Ovary (tissue), 9 donors: ENCODE measurements around the gene AMBP. TPM values are rescaled to one million over a fixed set of nuclear protein-coding genes. Genes with fewer than 3 reads are reported as not detected.
A peak's percentile ranks its signal among the peaks of the same experiment; 100 is the strongest.
"Not testable (repeated sequence)": the region's sequence is repeated elsewhere in the genome, so short reads cannot be mapped to it uniquely, and the experiment has no call there.

Source experiments
- DNase-seq, 5 donors: peaks; one replicate each; pipeline ENCODE4 v3.0.0-alpha.2; 2019 to 2020
- H3K27ac ChIP-seq, 2 donors: fragments of 200-600 bp; one replicate each; pipeline versions ENCODE4 v1.5.1 to v1.8.0; 2019 to 2022
- H3K27me3 ChIP-seq: fragments of 200-600 bp; one replicate; pipeline ENCODE4 v1.8.0; 2022
- H3K36me3 ChIP-seq: fragments of 200-600 bp; sonication (generic); one replicate; pipeline ENCODE4 v1.5.1; 2019
- H3K4me1 ChIP-seq: one replicate; pipeline ENCODE4 v1.8.1; 2013; ENCODE audit warnings: mild to moderate bottlenecking, moderate library complexity; ENCODE audit not compliant: insufficient read depth
- H3K4me3 ChIP-seq: fragments of 200-600 bp; sonication (generic); one replicate; pipeline ENCODE4 v1.5.1; 2017
- H3K9me3 ChIP-seq, 2 donors: fragments of 200-600 bp in 1 of 2; sonication (generic) in 1 of 2; one replicate each; pipeline versions ENCODE4 v1.5.1 to v1.8.1; 2013 to 2019; ENCODE audit warnings: mild to moderate bottlenecking in 1 of 2, moderate library complexity in 1 of 2
- EP300 ChIP-seq: sonication (generic); formaldehyde crosslinking; IDR thresholded peaks from one replicate; pipeline ENCODE4 v1.6.1; 2017; ENCODE audit warnings: antibody characterized with exemption
- POLR2A ChIP-seq: fragments of 450-650 bp; IDR thresholded peaks from one replicate; pipeline ENCODE4 v1.6.1; 2017; ENCODE audit warnings: antibody characterized with exemption, mild to moderate bottlenecking, moderate library complexity
- WGBS, 3 donors: extraction: QIAGEN DNeasy Blood & Tissue Kit in 1 of 3; methylation state at CpG; one replicate each; pipeline versions ENCODE4 v1.1.5 to v1.1.7; 2013 to 2017; 5-methylcytosine and 5-hydroxymethylcytosine counted together
- intact Hi-C, 4 donors: fragments of 100-400 bp; cut with DNase I; formaldehyde crosslinking; loops; one replicate each; pipeline versions ENCODE4 v1.11.0 to v1.15.1; 2022 to 2023
- polyA plus RNA-seq, 2 donors: library from polyadenylated mRNA; stranded (reverse); fragments of 200-250 nt in 1 of 2; fragments of 350-450 nt in 1 of 2; fragmentation: Illumina TruSeq in 1 of 2; extraction: RNeasy Lipid Tissue Mini Kit (QIAGEN cat#74804) in 1 of 2; gene quantifications; one replicate each; pipeline ENCODE4 v1.2.3, GENCODE V29; 2013 to 2014
- total RNA-seq, 7 donors: library from RNA; depleted of rRNA in 2 of 7; stranded (reverse); fragments of >200 nt in 2 of 7; fragmentation: NEBNext Ultra II Directional in 3 of 7; extraction: Animal tissue kit (Norgen Biotek cat#: 25700) in 3 of 7; gene quantifications; one replicate each; pipeline versions ENCODE4 v1.1.0 to v1.2.4, GENCODE V29; 2016 to 2023
- TF ChIP-seq, protein P1 (sequence below), 3 donors: fragments of 450-650 bp in 2 of 3; fragments of 200-600 bp in 1 of 3; IDR thresholded peaks; one replicate each; pipeline versions ENCODE4 v1.5.1 to v1.8.0; 2016 to 2022; ENCODE audit warnings: antibody characterized with exemption in 3 of 3, mild to moderate bottlenecking in 1 of 3
- donor health status: DM: no; HTN: no; CAD: no; lungs with moderate emphysema.
- donor health status: DM: no; HTN: no; CAD: no.
- donor health status: Bipolar disorder and iron deficiency.
- donor health status: DM: yes; HTN: yes; CAD: no.
- donor health status: DM: no; HTN: no; CAD: no.
- donor health status: DM: yes; HTN: yes; CAD: no.

Gene AMBP
- total and polyA plus RNA-seq, 9 donors: 0.15 to 3.9 (median 0.62) TPM; not detected in 3

DNA sequence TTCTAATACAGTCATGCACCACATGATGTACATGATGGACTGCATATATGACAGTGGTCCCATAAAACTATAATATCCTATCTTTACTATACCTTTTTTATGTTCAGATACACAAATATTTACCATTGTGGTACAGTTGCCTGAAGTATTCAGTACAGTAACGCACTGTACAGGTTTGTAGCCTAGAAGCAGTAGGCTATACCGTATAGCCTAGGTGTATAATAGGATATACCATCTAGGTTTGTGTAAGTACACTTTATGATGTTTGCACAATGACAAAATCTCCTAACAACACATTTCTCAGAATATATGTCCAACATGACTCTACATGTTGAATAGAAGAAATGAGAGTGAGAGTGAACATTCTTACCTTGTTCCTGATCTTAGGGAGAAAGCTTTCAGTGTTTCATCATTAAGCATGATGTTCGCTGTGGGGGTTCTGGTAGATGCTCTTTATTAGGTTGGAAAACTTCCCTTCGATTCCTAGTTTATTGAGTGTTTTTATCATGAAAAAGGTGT lies 31.8 kb downstream of the AMBP start:
- H3K4me3 ChIP-seq: no peak overlapping the region
- TF ChIP-seq EP300 (no peak), POLR2A (no peak)
- TF ChIP-seq, protein P1, sequence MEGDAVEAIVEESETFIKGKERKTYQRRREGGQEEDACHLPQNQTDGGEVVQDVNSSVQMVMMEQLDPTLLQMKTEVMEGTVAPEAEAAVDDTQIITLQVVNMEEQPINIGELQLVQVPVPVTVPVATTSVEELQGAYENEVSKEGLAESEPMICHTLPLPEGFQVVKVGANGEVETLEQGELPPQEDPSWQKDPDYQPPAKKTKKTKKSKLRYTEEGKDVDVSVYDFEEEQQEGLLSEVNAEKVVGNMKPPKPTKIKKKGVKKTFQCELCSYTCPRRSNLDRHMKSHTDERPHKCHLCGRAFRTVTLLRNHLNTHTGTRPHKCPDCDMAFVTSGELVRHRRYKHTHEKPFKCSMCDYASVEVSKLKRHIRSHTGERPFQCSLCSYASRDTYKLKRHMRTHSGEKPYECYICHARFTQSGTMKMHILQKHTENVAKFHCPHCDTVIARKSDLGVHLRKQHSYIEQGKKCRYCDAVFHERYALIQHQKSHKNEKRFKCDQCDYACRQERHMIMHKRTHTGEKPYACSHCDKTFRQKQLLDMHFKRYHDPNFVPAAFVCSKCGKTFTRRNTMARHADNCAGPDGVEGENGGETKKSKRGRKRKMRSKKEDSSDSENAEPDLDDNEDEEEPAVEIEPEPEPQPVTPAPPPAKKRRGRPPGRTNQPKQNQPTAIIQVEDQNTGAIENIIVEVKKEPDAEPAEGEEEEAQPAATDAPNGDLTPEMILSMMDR (IDR thresholded peaks at IDR 0.05): no peak
- no peaks in the 10 kb centered on the region for H3K27me3 ChIP-seq
- H3K9me3 ChIP-seq: no peaks in the 10 kb centered on the region
- H3K27ac ChIP-seq: no peak overlapping the region
- no peak for DNase-seq
- 97% methylated on average over 4 of the region's 4 CpGs for WGBS, 3 donors
- intact Hi-C loops: no loop called here
- H3K4me1 ChIP-seq: no peaks in the 10 kb centered on the region
- H3K36me3 ChIP-seq: no peaks in the 10 kb centered on the region

- H3K27me3 ChIP-seq, H3K4me1 ChIP-seq, H3K9me3 ChIP-seq, DNase-seq, H3K36me3 ChIP-seq, intact Hi-C loops, H3K4me3 ChIP-seq, H3K27ac ChIP-seq: not testable (repeated sequence)
Observed at GRCh38 chr9:114043660-114044059, 34.4 kb downstream of the AMBP start.

DNA sequence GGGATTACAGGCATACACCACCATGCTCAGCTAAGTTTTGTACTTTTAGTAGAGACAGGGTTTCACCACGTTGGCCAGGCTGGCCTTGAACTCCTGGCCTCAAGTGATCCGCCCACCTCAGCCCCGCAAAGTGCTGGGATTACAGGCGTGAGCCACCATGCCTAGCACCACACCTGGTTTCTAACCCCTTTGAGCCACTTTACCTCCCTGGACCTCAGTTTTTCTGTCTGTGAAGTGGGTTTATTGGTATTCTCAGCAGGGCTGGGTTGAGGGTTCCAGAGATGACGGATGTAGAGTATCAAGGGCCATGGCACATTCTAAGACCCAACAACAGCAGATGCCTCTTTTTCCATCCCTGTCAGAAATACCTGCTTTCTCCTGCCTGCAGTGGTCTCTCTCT lies 38.6 kb downstream of the AMBP start:
- Histone ChIP-seq H3K27me3 (no peaks in the 10 kb centered on the region), H3K9me3 (no peaks in the 10 kb centered on the region), H3K4me3 (no peak overlapping the region), H3K4me1 (no peaks in the 10 kb centered on the region), H3K36me3 (no peaks in the 10 kb centered on the region), H3K27ac (no peak overlapping the region)
- TF ChIP-seq EP300 (no peak), POLR2A (no peak)
- TF ChIP-seq, protein P1 (IDR thresholded peaks at IDR 0.05): no peak
- 68 to 80% (median 68%) methylated on average over 5 of the region's 5 CpGs for WGBS, 3 donors
- peak in 1 of 5 donors; percentile 1 for DNase-seq
- intact Hi-C loops: loop anchor here in 1 of 4 donors (10.0 kb wide), 1 partner anchor 295 kb away; no protein-coding TSS in a partner anchor

- H3K4me1 ChIP-seq: no peaks in the 10 kb centered on the region
- no peaks in the 10 kb centered on the region for H3K9me3 ChIP-seq
- TF ChIP-seq POLR2A (no peak), EP300 (no peak)
- TF ChIP-seq, protein P1 (IDR thresholded peaks at IDR 0.05): no peak
- intact Hi-C loops: loop anchor here in 1 of 4 donors (10.0 kb wide), 1 partner anchor 294 kb away; no protein-coding TSS in a partner anchor
- H3K27me3 ChIP-seq: no peaks in the 10 kb centered on the region
- no peak overlapping the region for H3K4me3 ChIP-seq
- H3K36me3 ChIP-seq: no peaks in the 10 kb centered on the region
- 86 to 95% (median 91%) methylated on average over 13 of the region's 13 CpGs for WGBS, 3 donors
- no peak overlapping the region for H3K27ac ChIP-seq
- peak in 1 of 5 donors; percentile 3 for DNase-seq
Observed at GRCh38 chr9:114038724-114039313, 39.3 kb downstream of the AMBP start.

DNA sequence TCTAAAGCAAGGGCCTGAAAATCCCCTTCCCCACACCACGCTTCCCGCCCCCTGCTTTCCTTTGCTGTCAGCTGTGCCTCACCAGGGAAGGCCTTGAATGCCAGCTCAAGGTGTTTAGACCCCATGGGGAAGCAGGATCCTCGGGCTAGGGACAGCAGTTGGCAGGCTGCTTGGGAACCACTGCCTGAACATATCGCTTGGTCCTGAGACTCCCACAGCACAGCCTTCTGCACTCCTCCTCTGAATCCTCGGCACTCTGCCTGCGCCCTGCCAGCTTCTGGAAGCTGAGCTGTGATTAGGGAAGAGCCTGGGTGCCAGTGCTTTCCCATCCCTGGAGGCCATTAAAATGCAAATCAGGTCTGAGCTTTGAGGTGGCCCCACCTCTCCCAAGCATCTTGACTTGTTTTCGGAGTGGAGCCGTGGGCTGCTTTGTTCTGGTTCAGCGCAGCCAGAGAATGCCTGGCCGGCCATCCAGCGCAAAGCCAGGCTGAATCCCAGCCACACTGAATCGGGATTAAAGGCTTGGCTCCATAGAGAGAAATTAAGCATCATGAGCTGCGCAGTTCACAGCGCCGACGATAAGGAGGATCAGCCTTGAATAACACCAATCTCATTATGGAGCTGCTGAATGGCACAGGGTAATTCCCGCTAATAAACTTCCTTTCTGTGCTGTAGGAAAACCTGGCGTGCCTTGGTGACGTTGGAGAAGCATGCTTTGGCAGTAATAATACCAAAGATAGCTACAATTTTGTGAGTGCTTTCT lies 40.0 kb downstream of the AMBP start:
- 70 to 74% (median 73%) methylated on average over 19 of the region's 19 CpGs for WGBS, 3 donors
- no peaks in the 10 kb centered on the region for H3K36me3 ChIP-seq
- DNase-seq: no peak
- intact Hi-C loops: loop anchor here in 1 of 4 donors (10.0 kb wide), 1 partner anchor 293 kb away; no protein-coding TSS in a partner anchor
- no peaks in the 10 kb centered on the region for H3K27me3 ChIP-seq
- H3K4me1 ChIP-seq: no peaks in the 10 kb centered on the region
- H3K9me3 ChIP-seq: no peaks in the 10 kb centered on the region
- TF ChIP-seq, protein P1 (IDR thresholded peaks at IDR 0.05): no peak
- no peak for TF ChIP-seq POLR2A
- no peak for TF ChIP-seq EP300
- H3K4me3 ChIP-seq: no peak overlapping the region
- H3K27ac ChIP-seq: no peak overlapping the region
